Measurements from ENCODE around the gene UBE2N.
A peak's percentile ranks its signal among the peaks of the same experiment; 100 is the strongest.

UBE2N gene

DNA sequence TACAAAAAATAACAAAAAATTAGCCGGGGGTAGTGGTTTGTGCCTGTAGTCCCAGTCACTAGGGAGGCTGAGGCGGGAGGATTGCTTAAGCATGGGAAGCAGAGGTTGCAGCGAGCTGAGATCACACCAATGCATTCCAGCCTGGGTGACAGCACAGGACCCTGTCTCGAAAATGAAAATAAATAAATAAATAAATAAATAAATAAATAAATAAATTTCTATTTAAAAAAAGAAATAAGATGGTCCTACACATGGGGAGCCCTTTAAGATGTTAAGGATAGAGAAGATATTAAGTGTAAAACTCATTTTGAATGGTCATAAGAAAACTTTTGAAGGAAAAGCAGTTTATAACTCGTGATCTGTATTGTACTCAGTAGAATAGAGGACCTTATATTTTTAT is 17.4 kb upstream of the UBE2N start:
- H3K27me3 Mint-ChIP-seq: no peaks in the 10 kb centered on the region
- intact Hi-C loops (cut with micrococcal nuclease): no loop called here
- H3K4me1 Mint-ChIP-seq (ENCODE audit: low read depth): peaks cover 12% of the 10 kb centered on the region
- no peak overlapping the region for H3K4me3 Mint-ChIP-seq
- no peaks in the 10 kb centered on the region for H3K36me3 Mint-ChIP-seq (ENCODE audit: low read depth)
- no peak overlapping the region for H3K27ac Mint-ChIP-seq
- no peaks in the 10 kb centered on the region for H3K9me3 Mint-ChIP-seq

GRCh38 chr12:93456077-93456476 is 14.3 kb upstream of the UBE2N start:
- Mint-ChIP-seq H3K27ac (no peak overlapping the region), H3K4me1 (ENCODE audit: low read depth) (peaks cover 21% of the 10 kb centered on the region), H3K36me3 (ENCODE audit: low read depth) (no peaks in the 10 kb centered on the region), H3K4me3 (no peak overlapping the region), H3K27me3 (no peaks in the 10 kb centered on the region), H3K9me3 (no peaks in the 10 kb centered on the region)
- intact Hi-C loops (cut with micrococcal nuclease): no loop called here

GRCh38 chr12:93453633-93454032 is 11.9 kb upstream of the UBE2N start:
- peaks cover 17% of the 10 kb centered on the region for H3K4me1 Mint-ChIP-seq (ENCODE audit: low read depth)
- no peaks in the 10 kb centered on the region for H3K36me3 Mint-ChIP-seq (ENCODE audit: low read depth)
- no peaks in the 10 kb centered on the region for H3K27me3 Mint-ChIP-seq
- intact Hi-C loops (cut with micrococcal nuclease): no loop called here
- H3K27ac Mint-ChIP-seq: no peak overlapping the region
- no peak overlapping the region for H3K4me3 Mint-ChIP-seq
- H3K9me3 Mint-ChIP-seq: no peaks in the 10 kb centered on the region

GRCh38 chr12:93451423-93452158 is 9.8 kb upstream of the UBE2N start:
- intact Hi-C loops (cut with micrococcal nuclease): no loop called here
- H3K27ac Mint-ChIP-seq: no peak overlapping the region
- no peaks in the 10 kb centered on the region for H3K27me3 Mint-ChIP-seq
- no peaks in the 10 kb centered on the region for H3K9me3 Mint-ChIP-seq
- H3K4me3 Mint-ChIP-seq: no peak overlapping the region
- no peaks in the 10 kb centered on the region for H3K36me3 Mint-ChIP-seq (ENCODE audit: low read depth)
- H3K4me1 Mint-ChIP-seq (ENCODE audit: low read depth): peaks cover 29% of the 10 kb centered on the region

- Mint-ChIP-seq H3K27me3 (no peaks in the 10 kb centered on the region), H3K4me1 (ENCODE audit: low read depth) (peaks cover 29% of the 10 kb centered on the region), H3K9me3 (no peaks in the 10 kb centered on the region), H3K27ac (no peak overlapping the region), H3K36me3 (ENCODE audit: low read depth) (no peaks in the 10 kb centered on the region), H3K4me3 (no peak overlapping the region)
- intact Hi-C loops (cut with micrococcal nuclease): no loop called here
Observed at GRCh38 chr12:93449277-93449676, 7.5 kb upstream of the UBE2N start.

- Mint-ChIP-seq H3K36me3 (ENCODE audit: low read depth) (no peaks in the 10 kb centered on the region), H3K4me1 (ENCODE audit: low read depth) (peaks cover 29% of the 10 kb centered on the region), H3K9me3 (no peaks in the 10 kb centered on the region), H3K27ac (no peak overlapping the region), H3K4me3 (no peak overlapping the region), H3K27me3 (no peaks in the 10 kb centered on the region)
- intact Hi-C loops (cut with micrococcal nuclease): no loop called here
Observed at GRCh38 chr12:93448796-93449195, 7.0 kb upstream of the UBE2N start.

DNA sequence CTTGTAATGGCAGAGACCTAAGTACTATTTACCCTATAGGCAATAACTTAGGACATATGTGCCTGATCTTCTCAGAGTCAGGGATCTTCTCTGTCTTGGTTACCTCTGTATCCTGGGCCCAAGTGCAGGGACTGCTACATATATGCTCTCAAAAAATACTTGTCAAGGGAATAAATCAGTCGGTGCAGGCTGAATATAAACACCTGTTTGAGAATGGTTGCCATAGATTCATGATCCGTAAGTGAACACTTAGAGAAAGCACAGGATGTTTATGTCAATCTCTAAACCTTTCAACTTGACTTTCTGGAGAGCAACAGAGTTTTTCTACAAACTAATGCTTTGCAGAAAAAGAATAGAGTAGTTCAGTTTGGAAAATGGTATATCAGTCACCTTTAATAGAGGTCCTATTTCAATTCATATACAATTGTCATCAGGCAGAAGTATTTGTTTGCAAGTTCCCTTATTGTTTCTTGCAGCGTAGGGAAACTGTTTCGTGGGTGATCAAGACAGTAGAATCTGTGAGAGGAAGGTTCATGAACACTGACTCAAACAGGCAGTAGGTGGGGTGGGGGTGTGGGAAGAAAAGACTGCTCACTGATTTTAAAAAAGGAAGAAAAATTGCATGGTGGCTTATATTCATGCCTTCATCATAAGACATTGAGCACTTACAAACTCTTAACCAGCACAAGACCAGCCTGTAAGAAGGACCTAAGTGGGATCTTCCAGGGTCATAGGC is 6.0 kb upstream of the UBE2N start:
- intact Hi-C loops (cut with micrococcal nuclease): no loop called here
- Mint-ChIP-seq H3K4me1 (ENCODE audit: low read depth) (peaks cover 33% of the 10 kb centered on the region), H3K27ac (no peak overlapping the region), H3K4me3 (no peak overlapping the region), H3K9me3 (no peaks in the 10 kb centered on the region), H3K36me3 (ENCODE audit: low read depth) (no peaks in the 10 kb centered on the region), H3K27me3 (no peaks in the 10 kb centered on the region)

GRCh38 chr12:93443576-93443975 is 1.8 kb upstream of the UBE2N start:
- H3K4me3 Mint-ChIP-seq: no peak overlapping the region
- no peaks in the 10 kb centered on the region for H3K27me3 Mint-ChIP-seq
- H3K36me3 Mint-ChIP-seq (ENCODE audit: low read depth): peaks cover 18% of the 10 kb centered on the region
- H3K4me1 Mint-ChIP-seq (ENCODE audit: low read depth): peaks cover 41% of the 10 kb centered on the region
- no peaks in the 10 kb centered on the region for H3K9me3 Mint-ChIP-seq
- intact Hi-C loops (cut with micrococcal nuclease): loop anchor here (2.0 kb wide), 2 partner anchors 23 to 69 kb away; partner anchors contain the start of gene MRPL42
- H3K27ac Mint-ChIP-seq: no peak overlapping the region

DNA sequence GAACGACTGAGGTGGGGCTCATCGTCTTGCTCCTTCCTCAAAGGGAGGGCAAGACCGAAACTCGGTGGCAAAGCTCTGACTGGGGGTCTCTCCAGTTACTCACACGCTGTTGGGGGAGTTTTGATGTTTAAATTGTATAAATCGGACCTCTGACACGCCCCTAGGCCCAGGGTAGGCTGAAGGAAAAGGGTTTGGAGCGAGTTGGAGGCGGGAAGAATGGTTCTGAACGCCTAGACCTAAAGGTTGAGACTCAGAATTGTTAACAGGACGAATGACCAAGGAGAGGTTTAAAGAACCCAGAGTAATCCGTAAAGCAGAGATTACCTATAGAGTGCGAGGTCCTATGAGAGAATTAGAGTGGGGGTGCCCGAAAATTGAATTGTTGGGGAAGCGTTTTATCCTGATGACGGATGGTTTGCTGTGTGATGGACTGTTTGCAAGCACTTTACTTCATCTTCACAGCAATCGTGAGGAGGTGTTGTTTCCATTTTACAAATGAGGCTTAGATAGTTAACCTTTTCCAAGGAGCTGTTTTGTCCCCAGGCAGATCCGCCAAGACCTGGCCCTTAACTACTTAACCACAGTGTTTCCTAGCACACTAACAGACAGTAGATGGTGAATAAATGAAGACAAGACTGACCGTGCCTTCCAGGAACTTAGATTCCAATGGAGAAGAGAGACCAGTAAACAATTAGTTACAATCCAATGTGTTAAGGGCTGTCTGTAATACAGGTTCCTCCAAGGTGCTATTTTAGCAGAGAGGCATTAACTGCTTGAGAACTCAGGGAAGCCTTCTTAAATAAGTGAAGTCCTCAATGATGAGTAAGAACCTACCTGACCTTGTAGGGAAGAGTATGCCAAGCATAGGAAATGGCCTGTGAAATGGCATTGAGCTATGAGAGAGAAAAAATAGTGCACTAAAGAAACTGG is 929 bp upstream of the UBE2N start:
- Mint-ChIP-seq H3K9me3 (no peaks in the 10 kb centered on the region), H3K4me1 (ENCODE audit: low read depth) (peaks cover 44% of the 10 kb centered on the region), H3K27ac (peak overlapping the region; percentile 94), H3K27me3 (no peaks in the 10 kb centered on the region), H3K36me3 (ENCODE audit: low read depth) (peaks cover 19% of the 10 kb centered on the region), H3K4me3 (peak overlapping the region; percentile 87)
- intact Hi-C loops (cut with micrococcal nuclease): loop anchor here (2.0 kb wide), 2 partner anchors 24 to 68 kb away; partner anchors contain the start of gene MRPL42

DNA sequence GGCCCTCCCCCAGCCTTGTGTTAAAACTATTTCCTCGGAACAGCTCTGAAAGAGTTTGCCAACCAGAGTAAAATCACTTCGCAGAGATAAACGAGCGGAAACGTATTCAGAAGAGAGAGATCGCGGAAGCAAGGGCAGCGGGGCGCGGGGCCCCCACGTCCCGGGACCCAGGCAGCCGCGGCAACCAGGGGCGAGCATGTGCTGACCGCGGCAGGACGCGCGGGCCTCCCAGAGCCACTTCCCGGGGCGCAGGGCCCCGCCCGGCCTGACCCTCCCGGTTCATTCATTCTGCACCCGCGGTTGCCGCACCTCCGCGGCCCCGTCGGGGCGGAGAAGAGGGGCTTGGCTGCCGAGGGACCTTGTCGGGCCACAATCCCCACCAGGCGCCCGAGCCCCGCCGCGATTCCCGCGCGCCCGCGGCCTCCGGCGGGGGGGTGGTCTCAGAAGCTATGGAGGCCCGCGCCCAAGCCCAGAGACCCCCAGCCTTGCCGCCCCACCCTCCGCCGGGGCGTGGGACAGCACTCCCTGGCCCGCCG is 598 bp downstream of the UBE2N start:
- Mint-ChIP-seq H3K27ac (peak overlapping the region; percentile 94), H3K36me3 (ENCODE audit: low read depth) (peaks cover 28% of the 10 kb centered on the region), H3K27me3 (no peaks in the 10 kb centered on the region), H3K4me1 (ENCODE audit: low read depth) (peaks cover 54% of the 10 kb centered on the region), H3K9me3 (no peaks in the 10 kb centered on the region), H3K4me3 (peak overlapping the region; percentile 87)
- intact Hi-C loops (cut with micrococcal nuclease): no loop called here

GRCh38 chr12:93440043-93440835 is 1.5 kb downstream of the UBE2N start:
- H3K27me3 Mint-ChIP-seq: no peaks in the 10 kb centered on the region
- intact Hi-C loops (cut with micrococcal nuclease): no loop called here
- H3K27ac Mint-ChIP-seq: peak overlapping the region; percentile 94
- H3K4me1 Mint-ChIP-seq (ENCODE audit: low read depth): peaks cover 61% of the 10 kb centered on the region
- H3K9me3 Mint-ChIP-seq: no peaks in the 10 kb centered on the region
- peaks cover 28% of the 10 kb centered on the region for H3K36me3 Mint-ChIP-seq (ENCODE audit: low read depth)
- H3K4me3 Mint-ChIP-seq: peak overlapping the region; percentile 87

GRCh38 chr12:93438266-93439050 is 3.3 kb downstream of the UBE2N start:
- Mint-ChIP-seq H3K4me1 (ENCODE audit: low read depth) (peaks cover 72% of the 10 kb centered on the region), H3K36me3 (ENCODE audit: low read depth) (peaks cover 28% of the 10 kb centered on the region), H3K27me3 (no peaks in the 10 kb centered on the region), H3K9me3 (no peaks in the 10 kb centered on the region), H3K4me3 (no peak overlapping the region), H3K27ac (no peak overlapping the region)
- intact Hi-C loops (cut with micrococcal nuclease): no loop called here

Data from dendritic cell treated with granulocyte-macrophage colony-stimulating factor and Interleukin-4, amounts not matched to agents 40 ng/mL and 50 ng/mL, for 4 days (primary cell).